HL-60 (cell line): ENCODE results near the gene TRIM3.

Source experiments
- DNase-seq, 2 experiments: peaks; one replicate each; pipeline ENCODE4 v3.0.0-alpha.2; 2010 to 2020; ENCODE audit warnings: low read depth in 1 of 2, low spot score in 1 of 2
- H3K27ac ChIP-seq: fragments of 250-450 bp; sonication (Bioruptor Pico); replicated peaks from 2 replicates; pipeline ENCODE4 v1.5.1; 2020; ENCODE audit warnings: mild to moderate bottlenecking, moderate library complexity
- H3K27me3 ChIP-seq: fragments of 250-450 bp; sonication (Bioruptor Pico); 2 replicates; pipeline ENCODE4 v1.5.1; 2021; ENCODE audit warnings: mild to moderate bottlenecking, moderate library complexity; ENCODE audit not compliant: insufficient read depth, poor library complexity, severe bottlenecking
- H3K4me3 ChIP-seq: replicated peaks from 2 replicates; pipeline ENCODE4 v1.5.1; 2011; ENCODE audit warnings: mild to moderate bottlenecking, control low read depth, low read length; ENCODE audit not compliant: insufficient read depth
- CTCF ChIP-seq: IDR thresholded peaks from one replicate; pipeline ENCODE4 v1.5.1; 2011; ENCODE audit warnings: low read length, control low read depth, inconsistent platforms; ENCODE audit not compliant: insufficient read depth
- GABPA ChIP-seq: IDR thresholded peaks from 2 replicates; pipeline ENCODE4 v1.6.1; 2012; ENCODE audit warnings: low read depth
- POLR2AphosphoS5 ChIP-seq: IDR thresholded peaks from 2 replicates; pipeline ENCODE4 v1.6.1; 2012; ENCODE audit warnings: low read depth
- REST ChIP-seq: IDR thresholded peaks from 2 replicates; pipeline ENCODE4 v1.6.1; 2012; ENCODE audit warnings: low read depth; ENCODE audit not compliant: insufficient replicate concordance
- SPI1 ChIP-seq: IDR thresholded peaks from 2 replicates; pipeline ENCODE4 v1.6.1; 2012; ENCODE audit warnings: low read depth, mild to moderate bottlenecking, borderline replicate concordance

Gene TRIM3

DNA sequence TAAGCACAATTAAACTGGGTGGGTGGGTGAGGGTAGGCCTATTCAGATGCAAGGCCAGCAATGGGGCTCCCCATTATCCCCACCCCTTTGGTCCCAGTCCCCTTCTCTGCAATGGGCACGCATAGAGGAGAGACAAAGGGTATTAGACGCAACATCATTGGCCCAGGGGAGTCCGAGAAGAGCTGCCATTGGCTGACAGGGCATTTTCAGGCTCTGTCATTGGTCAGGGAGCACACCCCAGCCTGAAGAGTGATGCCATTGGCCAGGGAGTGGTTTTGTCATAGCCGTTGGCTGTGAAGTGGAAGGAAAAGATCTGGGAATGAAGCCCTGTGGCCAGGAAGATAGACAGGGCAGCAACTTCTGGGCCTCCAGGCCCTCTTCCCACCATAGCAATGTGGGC is 2.8 kb upstream of the TRIM3 start:
- no peak overlapping the region for H3K4me3 ChIP-seq
- no peaks in the 10 kb centered on the region for H3K27me3 ChIP-seq
- no peak for DNase-seq
- no peak for TF ChIP-seq CTCF
- TF ChIP-seq POLR2AphosphoS5: no peak
- no peak for TF ChIP-seq REST
- TF ChIP-seq SPI1: no peak
- no peak for TF ChIP-seq GABPA
- no peak overlapping the region for H3K27ac ChIP-seq

- no peak for DNase-seq
Measured at GRCh38 chr11:6475936-6476335, 2.2 kb upstream of the TRIM3 start.

DNA sequence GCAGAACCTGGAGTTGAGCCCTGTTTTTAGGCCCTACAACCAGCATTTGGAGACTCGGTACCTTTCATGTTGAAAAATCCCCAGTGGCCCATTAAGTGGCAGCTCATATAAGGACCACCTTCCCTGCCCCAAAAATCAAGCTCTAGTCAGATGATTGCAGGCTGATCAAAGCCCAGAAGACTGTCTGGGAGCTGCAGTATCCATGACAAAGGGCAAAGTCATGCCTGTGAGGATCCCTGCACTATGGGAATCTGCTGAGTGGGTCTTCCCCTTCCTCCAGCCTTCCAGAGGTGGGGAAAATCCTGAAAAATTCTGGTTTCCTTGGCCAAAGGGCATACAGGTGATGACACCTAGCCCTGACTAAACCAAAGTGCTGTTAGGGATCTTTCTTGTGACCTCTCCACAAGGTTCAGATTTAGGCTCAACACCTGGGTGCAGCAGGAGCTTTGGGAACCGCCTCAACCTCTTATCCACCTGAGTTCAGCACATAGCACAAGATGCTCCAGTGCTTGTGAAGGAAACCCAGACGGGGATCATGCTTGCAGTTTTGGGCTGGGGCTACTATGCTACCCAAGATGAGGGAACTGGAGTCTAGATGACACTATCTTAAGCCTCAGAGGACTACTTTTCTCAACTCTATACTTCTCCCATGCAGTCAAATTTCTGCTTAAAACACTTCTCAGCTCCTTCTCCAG is 1.2 kb upstream of the TRIM3 start:
- TF ChIP-seq POLR2AphosphoS5 (no peak), GABPA (no peak), REST (no peak), SPI1 (no peak), CTCF (no peak)
- no peaks in the 10 kb centered on the region for H3K27me3 ChIP-seq
- H3K4me3 ChIP-seq: no peak overlapping the region
- H3K27ac ChIP-seq: no peak overlapping the region
- DNase-seq: no peak

More at GRCh38 chr11:6475936-6476335, 2.2 kb upstream of the TRIM3 start:
- Histone ChIP-seq H3K27ac (no peak overlapping the region), H3K4me3 (no peak overlapping the region), H3K27me3 (no peaks in the 10 kb centered on the region)
- TF ChIP-seq CTCF (no peak), GABPA (no peak), SPI1 (no peak)

- Histone ChIP-seq H3K4me3 (no peak overlapping the region), H3K27me3 (no peaks in the 10 kb centered on the region), H3K27ac (no peak overlapping the region)
- TF ChIP-seq POLR2AphosphoS5 (no peak), SPI1 (no peak), REST (no peak), GABPA (no peak), CTCF (no peak)
- no peak for DNase-seq
Measured at GRCh38 chr11:6474413-6474792, 662 bp upstream of the TRIM3 start.
